Measurements from ENCODE around the gene EYA3. TPM values are rescaled to one million over a fixed set of nuclear protein-coding genes. Genes with fewer than 3 reads are reported as not detected.

The EYA3 gene
- total RNA-seq, 1 experiment from 2014 or later, result 26.6 TPM

DNA sequence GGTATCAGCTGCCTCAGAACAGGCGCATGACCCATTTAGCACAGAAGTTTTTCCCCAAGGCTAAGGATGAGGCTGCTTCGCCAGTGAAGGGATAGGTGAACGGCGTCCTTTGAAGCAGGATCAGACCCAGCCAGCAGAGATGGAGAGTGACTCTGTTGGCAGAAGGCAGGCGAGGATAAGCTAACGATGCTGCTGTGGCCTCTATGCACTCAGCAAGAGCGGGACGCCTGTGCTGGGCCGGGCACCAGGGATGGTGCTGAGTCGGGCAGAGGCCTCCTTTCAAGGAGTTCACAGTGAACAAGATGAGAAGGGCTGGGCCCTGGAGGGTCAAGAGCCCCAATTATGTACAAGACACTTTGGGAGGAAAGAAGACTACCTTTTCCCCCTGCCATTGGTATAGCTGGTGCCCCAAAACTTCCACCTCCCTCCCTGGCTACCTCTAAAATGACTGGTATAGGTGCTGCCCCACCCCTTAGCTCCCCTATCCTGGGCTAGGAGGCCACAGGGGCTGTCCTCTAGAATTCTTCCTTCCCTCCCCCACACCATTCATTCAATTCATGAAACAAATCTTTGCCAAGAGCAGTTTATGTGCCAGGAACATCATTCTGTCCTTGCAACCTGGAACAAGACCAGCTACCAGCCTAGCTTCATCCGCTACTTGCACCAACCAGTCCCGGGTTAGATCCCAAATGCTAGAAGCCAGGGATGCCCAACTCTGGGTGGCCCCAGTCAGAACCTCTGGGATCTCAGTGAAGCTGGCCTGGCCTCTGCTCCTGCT lies 121.1 kb downstream of the EYA3 start:
- Histone ChIP-seq H3K36me3 (replicated peaks; ENCODE audit: control insufficient read depth, insufficient read depth, low read length) (peaks cover 2% of the 10 kb centered on the region), H3K4me3 (ENCODE audit: insufficient read depth, low read depth, low read length) (no peak overlapping the region), H3K27me3 (ENCODE audit: control insufficient read depth, insufficient read depth, low read length) (no peaks in the 10 kb centered on the region)
- DNase-seq, result no peak

DNA sequence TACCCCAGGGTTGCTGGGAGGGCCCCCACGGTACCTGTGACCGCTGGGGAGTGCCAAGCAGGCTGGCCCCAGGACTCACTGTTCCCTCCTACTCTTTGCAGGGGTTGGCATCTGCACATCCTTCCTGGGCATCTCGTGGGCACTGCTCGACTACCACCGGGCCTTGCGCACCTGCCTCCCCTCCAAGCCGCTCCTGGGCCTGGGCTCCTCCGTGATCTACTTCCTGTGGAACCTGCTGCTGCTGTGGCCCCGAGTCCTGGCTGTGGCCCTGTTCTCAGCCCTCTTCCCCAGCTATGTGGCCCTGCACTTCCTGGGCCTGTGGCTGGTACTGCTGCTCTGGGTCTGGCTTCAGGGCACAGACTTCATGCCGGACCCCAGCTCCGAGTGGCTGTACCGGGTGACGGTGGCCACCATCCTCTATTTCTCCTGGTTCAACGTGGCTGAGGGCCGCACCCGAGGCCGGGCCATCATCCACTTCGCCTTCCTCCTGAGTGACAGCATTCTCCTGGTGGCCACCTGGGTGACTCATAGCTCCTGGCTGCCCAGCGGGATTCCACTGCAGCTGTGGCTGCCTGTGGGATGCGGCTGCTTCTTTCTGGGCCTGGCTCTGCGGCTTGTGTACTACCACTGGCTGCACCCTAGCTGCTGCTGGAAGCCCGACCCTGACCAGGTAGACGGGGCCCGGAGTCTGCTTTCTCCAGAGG lies 121.9 kb downstream of the EYA3 start:
- Histone ChIP-seq H3K36me3 (replicated peaks; ENCODE audit: control insufficient read depth, insufficient read depth, low read length) (peaks cover 2% of the 10 kb centered on the region), H3K4me3 (ENCODE audit: insufficient read depth, low read depth, low read length) (no peak overlapping the region), H3K27me3 (ENCODE audit: control insufficient read depth, insufficient read depth, low read length) (no peaks in the 10 kb centered on the region)
- DNase-seq, result peak; percentile 41

DNA sequence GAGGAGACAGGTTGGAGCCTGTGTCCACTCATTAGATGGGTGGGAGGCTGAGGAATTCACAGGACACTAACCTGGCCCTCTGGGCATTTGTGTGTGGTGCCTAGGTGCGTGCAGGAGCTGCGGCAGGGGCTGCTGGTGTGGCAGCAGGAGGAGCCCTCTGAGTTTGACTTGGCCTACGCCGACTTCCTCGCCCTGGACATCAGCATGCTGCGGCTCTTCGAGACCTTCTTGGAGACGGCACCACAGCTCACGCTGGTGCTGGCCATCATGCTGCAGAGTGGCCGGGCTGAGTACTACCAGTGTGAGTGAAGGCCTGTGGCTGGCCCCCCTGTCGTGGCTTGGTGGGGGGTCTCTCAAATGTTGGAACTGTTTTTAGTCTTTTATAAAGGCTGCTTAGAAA lies 125.0 kb downstream of the EYA3 start:
- H3K36me3 ChIP-seq (replicated peaks; ENCODE audit: control insufficient read depth, insufficient read depth, low read length), result peaks cover 2% of the 10 kb centered on the region
- no peaks in the 10 kb centered on the region for H3K27me3 ChIP-seq (ENCODE audit: control insufficient read depth, insufficient read depth, low read length)
- H3K4me3 ChIP-seq (ENCODE audit: insufficient read depth, low read depth, low read length), result no peak overlapping the region
- DNase-seq, result no peak

DNA sequence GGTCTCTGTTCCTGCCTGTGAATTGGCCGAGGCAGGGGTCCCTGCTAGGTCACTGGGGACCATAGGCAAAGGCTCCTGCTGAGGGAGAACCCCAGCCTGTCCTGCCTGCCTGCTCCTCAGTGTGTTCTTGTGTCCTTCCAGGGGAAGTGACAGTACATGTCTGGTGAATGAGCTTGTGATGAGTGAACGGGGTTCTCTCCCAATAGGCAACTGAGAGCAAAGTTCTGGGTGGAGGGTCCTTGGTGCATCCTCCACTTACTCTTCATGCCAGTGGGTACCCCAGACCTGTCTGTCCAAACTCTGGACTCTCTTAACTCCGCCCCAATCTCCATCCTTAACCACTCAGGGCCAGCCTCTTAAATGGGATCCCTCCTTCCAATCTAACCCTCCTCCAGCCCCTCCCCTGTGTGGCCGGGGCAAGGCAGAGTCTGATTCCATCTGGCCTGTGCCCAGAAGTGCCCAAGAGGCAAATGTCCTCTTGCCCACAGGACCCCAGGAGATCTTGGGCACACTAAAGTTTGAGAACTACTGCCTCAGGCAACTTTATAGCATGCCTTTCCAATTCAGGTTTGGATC lies 126.7 kb downstream of the EYA3 start:
- Histone ChIP-seq H3K27me3 (ENCODE audit: control insufficient read depth, insufficient read depth, low read length) (no peaks in the 10 kb centered on the region), H3K36me3 (replicated peaks; ENCODE audit: control insufficient read depth, insufficient read depth, low read length) (no peaks in the 10 kb centered on the region; the same call in none of the 2 replicates), H3K4me3 (ENCODE audit: insufficient read depth, low read depth, low read length) (no peak overlapping the region)
- peak; percentile 74 for DNase-seq

DNA sequence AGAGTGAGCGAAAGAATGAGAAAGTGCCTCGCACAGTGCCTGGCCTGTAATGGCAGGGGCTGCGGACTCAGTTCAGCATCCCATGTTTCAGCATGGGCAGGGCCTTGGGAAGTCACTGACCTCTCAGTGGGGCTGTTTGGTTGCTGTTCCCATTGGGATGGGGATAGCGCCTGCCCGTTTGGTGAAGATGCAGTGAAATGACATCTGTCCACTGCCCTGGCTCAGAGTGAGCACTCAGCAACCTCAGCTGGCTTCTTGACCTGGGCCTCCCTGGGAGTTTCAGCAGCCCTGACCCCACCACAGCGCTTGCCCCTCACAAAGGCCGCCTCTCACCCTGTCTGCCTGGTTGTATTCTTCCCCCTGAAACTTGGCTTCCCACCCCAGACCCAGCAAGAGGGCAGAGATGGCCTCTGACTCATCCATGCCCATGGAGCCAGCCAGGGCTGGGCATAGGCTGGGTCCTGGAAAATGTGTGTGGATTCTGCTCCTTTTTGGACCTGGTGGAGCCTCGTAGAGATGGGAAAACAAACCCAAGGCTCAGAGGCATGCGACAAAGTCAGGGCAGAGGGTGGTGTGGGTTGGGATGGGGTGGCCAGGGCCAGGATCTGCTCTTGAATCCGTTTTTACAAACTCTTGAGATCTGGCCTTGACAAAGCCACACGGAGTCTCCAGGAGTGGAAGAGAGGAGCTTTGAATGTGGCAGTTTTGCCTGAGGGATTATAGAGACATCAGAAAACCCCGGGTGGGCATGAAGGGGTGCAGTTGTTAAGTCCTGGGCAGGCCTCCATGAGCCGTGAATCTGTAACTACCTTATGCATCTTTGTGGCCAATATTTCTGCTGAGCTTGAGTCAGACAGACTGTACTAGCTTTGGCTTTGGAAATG lies 127.4 kb downstream of the EYA3 start:
- Histone ChIP-seq H3K4me3 (ENCODE audit: insufficient read depth, low read depth, low read length) (peak overlapping the region; percentile 84), H3K27me3 (ENCODE audit: control insufficient read depth, insufficient read depth, low read length) (no peaks in the 10 kb centered on the region), H3K36me3 (replicated peaks; ENCODE audit: control insufficient read depth, insufficient read depth, low read length) (peaks cover 2% of the 10 kb centered on the region)
- peak; percentile 60 for DNase-seq

DNA sequence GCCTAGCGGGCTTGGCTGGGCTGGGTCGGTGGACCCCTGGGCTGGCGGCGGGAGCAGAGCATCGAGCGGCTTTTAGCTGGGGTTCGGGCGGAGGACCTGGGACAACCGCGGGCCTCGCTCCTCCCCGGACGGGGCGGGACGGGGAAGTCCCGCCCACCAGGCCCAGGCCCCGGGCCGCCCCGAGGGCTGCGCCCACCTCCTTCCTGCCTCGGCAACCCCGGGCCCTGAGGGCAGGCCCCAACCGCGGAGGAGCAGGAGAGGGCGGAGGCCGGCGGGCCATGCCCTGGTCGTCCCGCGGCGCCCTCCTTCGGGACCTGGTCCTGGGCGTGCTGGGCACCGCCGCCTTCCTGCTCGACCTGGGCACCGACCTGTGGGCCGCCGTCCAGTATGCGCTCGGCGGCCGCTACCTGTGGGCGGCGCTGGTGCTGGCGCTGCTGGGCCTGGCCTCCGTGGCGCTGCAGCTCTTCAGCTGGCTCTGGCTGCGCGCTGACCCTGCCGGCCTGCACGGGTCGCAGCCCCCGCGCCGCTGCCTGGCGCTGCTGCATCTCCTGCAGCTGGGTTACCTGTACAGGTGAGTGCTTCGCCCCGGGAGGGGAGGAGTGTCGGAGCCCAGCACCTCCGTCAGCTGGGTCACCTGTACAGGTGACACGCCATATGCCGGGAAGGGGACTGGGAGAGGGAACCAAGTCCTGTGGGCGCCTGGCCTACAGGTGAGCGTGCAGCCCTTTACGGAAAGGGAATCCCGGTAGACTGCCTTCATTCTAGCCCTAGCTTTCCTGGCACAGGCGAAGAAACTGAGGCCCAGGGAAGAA lies 128.4 kb downstream of the EYA3 start, which contains the start of gene XKR8:
Gene XKR8 (plus strand): TSS at position 182 of the 812 bp plus-strand sequence. CDS start 97 bp downstream, at position 279.
- peak within 1 kb of the TSS; percentile 84 for H3K4me3 ChIP-seq (ENCODE audit: insufficient read depth, low read depth, low read length)
- DNase-seq, result peak; percentile 99
- no peaks in the 10 kb centered on the region for H3K27me3 ChIP-seq (ENCODE audit: control insufficient read depth, insufficient read depth, low read length)
- H3K36me3 ChIP-seq (replicated peaks; ENCODE audit: control insufficient read depth, insufficient read depth, low read length), result peaks cover 2% of the 10 kb centered on the region

DNA sequence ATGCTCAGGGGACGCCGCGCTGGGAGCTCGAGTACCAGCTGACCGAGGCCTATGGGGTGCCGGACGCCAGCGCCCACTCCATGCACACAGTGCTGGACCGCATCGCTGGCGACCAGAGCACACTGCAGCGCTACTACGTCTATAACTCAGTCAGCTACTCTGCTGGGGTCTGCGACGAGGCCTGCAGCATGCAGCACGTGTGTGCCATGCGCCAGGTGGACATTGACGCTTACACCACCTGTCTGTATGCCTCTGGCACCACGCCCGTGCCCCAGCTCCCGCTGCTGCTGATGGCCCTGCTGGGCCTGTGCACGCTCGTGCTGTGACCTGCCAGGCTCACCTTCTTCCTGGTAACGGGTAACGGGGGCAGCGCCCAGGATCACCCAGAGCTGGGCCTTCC lies 129.9 kb downstream of the EYA3 start:
- Histone ChIP-seq H3K27me3 (ENCODE audit: control insufficient read depth, insufficient read depth, low read length) (no peaks in the 10 kb centered on the region), H3K4me3 (ENCODE audit: insufficient read depth, low read depth, low read length) (no peak overlapping the region), H3K36me3 (replicated peaks; ENCODE audit: control insufficient read depth, insufficient read depth, low read length) (peaks cover 4% of the 10 kb centered on the region)
- DNase-seq, result peak; percentile 41

DNA sequence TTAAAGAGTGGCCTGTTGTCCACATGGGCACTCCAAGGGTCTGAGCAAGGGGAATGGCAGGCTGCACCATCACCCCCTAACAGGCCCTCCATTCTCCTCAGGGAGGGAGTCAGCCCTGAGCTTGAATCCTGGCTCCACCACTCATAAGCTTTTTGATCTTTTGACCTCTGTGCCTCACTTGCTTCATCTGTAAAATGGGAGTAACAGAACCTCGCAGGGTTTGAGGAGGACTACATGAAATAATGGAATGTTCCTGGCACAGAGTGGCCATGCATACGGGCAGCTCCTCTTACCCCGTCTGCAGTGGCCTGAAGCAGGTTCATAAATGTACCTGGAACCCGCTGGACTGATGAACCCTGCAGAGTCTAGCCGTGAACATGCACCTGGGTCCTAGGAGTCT lies 130.8 kb downstream of the EYA3 start:
- Histone ChIP-seq H3K36me3 (replicated peaks; ENCODE audit: control insufficient read depth, insufficient read depth, low read length) (peaks cover 4% of the 10 kb centered on the region), H3K4me3 (ENCODE audit: insufficient read depth, low read depth, low read length) (no peak overlapping the region), H3K27me3 (ENCODE audit: control insufficient read depth, insufficient read depth, low read length) (no peaks in the 10 kb centered on the region)
- no peak for DNase-seq

DNA sequence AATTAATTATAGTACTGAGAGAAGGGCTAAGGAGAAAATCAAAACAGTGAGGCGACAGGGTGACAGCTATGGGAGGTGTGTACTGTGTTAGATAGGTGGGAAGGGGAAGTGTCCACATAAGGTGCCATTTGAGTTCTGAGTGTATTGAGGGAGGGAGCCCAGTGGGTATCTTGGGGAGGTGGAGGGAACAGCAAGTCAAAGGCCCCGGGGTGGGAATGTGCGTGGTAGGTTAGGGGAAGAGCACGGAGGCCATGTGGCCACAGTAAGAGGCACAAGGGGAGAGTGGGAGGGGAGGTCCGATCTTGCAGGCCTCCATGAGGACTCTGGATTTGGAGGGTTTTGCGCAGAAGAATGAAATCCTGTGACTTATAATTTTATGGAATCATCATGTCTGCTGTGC lies 131.6 kb downstream of the EYA3 start:
- no peak for DNase-seq
- H3K4me3 ChIP-seq (ENCODE audit: insufficient read depth, low read depth, low read length), result no peak overlapping the region
- H3K27me3 ChIP-seq (ENCODE audit: control insufficient read depth, insufficient read depth, low read length), result no peaks in the 10 kb centered on the region
- peaks cover 4% of the 10 kb centered on the region for H3K36me3 ChIP-seq (replicated peaks; ENCODE audit: control insufficient read depth, insufficient read depth, low read length)

DNA sequence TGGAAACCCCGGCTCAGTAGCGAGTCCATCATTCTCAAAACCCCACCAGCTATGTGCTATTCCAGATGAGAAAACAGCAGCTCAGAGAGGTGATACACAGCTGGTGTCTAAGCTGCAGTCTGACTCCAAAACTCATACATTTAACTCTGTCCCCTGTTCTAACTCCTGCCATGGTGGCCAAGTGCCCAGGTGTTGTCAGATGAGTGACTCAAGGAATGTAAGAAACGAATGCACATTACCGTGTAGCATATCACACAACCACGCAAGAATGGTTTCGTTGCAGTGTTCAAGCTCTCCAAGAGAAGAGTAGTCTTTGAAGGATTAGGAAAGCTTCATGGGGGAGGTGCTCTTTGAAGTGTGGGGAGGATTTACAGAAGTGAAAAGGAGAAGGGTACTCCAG lies 133.3 kb downstream of the EYA3 start:
- DNase-seq, result no peak
- H3K36me3 ChIP-seq (replicated peaks; ENCODE audit: control insufficient read depth, insufficient read depth, low read length), result peaks cover 4% of the 10 kb centered on the region
- no peaks in the 10 kb centered on the region for H3K27me3 ChIP-seq (ENCODE audit: control insufficient read depth, insufficient read depth, low read length)
- H3K4me3 ChIP-seq (ENCODE audit: insufficient read depth, low read depth, low read length), result no peak overlapping the region

DNA sequence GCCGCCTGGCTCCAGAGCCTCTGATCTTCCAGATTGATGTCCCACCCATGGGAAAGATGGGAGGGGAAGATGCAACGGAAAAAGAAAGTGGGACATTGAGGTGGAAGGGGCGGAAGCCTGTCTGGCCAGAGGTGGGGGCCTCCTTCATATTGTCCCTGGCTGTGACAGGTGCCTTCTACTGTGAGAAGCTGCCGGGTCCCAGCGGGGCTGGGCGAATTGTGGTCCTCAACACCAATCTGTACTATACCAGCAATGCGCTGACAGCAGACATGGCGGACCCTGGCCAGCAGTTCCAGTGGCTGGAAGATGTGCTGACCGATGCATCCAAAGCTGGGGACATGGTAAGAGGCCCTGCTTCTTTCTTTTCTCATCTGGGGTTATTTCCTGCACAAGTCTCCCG lies 134.2 kb downstream of the EYA3 start:
- no peak overlapping the region for H3K4me3 ChIP-seq (ENCODE audit: insufficient read depth, low read depth, low read length)
- H3K36me3 ChIP-seq (replicated peaks; ENCODE audit: control insufficient read depth, insufficient read depth, low read length), result peaks cover 7% of the 10 kb centered on the region
- no peak for DNase-seq
- no peaks in the 10 kb centered on the region for H3K27me3 ChIP-seq (ENCODE audit: control insufficient read depth, insufficient read depth, low read length)

DNA sequence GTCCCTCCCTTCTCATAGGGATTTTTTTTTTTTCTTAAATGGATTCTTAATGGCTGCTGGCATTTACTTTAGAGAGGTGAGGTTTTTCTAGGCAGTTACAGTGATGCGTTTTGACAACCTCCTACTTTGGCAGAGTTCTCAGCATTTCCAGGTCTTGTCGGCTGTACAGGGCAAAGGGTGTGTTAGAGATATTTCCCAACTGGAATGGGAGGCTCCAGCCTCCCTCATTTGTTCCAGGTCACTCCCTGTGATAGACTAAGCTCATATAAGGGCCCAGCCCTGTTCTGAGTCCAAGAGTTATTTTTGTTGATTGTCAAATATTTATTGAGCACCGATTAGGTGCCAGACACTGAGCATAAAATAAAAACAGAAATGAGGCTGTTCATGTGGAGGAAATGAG lies 136.3 kb downstream of the EYA3 start:
- Histone ChIP-seq H3K4me3 (ENCODE audit: insufficient read depth, low read depth, low read length) (no peak overlapping the region), H3K36me3 (replicated peaks; ENCODE audit: control insufficient read depth, insufficient read depth, low read length) (peaks cover 10% of the 10 kb centered on the region), H3K27me3 (ENCODE audit: control insufficient read depth, insufficient read depth, low read length) (no peaks in the 10 kb centered on the region)
- DNase-seq, result no peak

DNA sequence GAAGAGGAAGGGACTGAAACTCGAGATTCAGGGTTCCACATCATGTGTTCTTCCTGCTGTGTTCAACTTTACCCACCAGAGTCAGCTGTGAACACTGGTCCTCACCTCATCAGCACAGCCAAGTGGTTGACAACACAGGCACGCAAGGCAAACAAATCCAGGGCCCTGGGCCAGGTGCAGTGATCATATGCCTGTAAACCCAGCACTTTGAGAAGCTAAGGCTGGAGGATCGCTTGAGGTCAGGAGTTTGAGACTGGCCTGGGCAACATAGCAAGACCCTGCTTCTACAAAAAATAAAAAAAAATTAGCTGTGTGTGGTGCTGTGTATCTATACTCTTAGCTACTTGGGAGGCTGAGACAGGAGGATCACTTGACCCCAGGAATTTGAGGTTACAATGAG lies 137.0 kb downstream of the EYA3 start:
- Histone ChIP-seq H3K36me3 (replicated peaks; ENCODE audit: control insufficient read depth, insufficient read depth, low read length) (peaks cover 10% of the 10 kb centered on the region), H3K27me3 (ENCODE audit: control insufficient read depth, insufficient read depth, low read length) (no peaks in the 10 kb centered on the region), H3K4me3 (ENCODE audit: insufficient read depth, low read depth, low read length) (no peak overlapping the region)
- DNase-seq, result no peak
